Measurements from ENCODE around the gene TRPM2. TPM values are rescaled to one million over a fixed set of nuclear protein-coding genes. Genes with fewer than 3 reads are reported as not detected.
A peak's percentile ranks its signal among the peaks of the same experiment; 100 is the strongest.

Gene TRPM2
- total RNA-seq, 4 donors from 2014 or later, result 1.1 to 27.2 (median 3.3) TPM

DNA sequence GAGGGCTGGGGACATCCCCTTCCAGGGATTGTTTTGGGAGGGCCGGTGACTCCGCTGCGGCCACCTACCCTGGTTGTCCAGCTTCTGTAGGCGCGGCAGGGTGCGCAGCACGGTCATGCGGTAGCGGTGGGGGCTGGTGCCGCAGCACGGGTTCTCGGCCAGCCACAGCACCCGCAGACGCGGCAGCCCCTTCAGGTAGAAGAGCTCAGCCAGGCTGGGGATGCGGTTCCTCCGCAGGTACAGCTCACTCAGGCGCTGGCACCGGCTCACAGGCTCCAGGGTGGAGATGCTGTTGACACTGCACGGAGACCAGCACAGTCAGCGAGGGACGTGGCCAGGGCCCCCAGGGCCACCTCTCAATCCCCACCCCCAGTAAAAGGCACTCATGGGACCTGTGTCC is 20.5 kb upstream of the TRPM2 start:
- Histone ChIP-seq H3K9me3 (no peaks in the 10 kb centered on the region), H3K36me3 (peaks cover 0 to 26% (median 0%) of the 10 kb centered on the region in 3 donors), H3K4me3 (no peak overlapping the region), H3K4me1 (peaks cover 0 to 7% (median 0%) of the 10 kb centered on the region in 4 donors), H3K27me3 (no peaks in the 10 kb centered on the region), H3K27ac (no peak overlapping the region)
- no peak for DNase-seq
- TF ChIP-seq POLR2A (IDR thresholded peaks at IDR 0.05) (no peak), CTCF (IDR thresholded peaks at IDR 0.05) (no peak)

GRCh38 chr21:44333509-44334328 is 19.7 kb upstream of the TRPM2 start:
- peaks cover 0 to 9% (median 0%) of the 10 kb centered on the region in 4 donors for H3K4me1 ChIP-seq
- no peak for DNase-seq
- H3K27ac ChIP-seq, result no peak overlapping the region
- TF ChIP-seq POLR2A (IDR thresholded peaks at IDR 0.05), result no peak
- TF ChIP-seq CTCF (IDR thresholded peaks at IDR 0.05), result no peak
- no peaks in the 10 kb centered on the region for H3K9me3 ChIP-seq
- H3K36me3 ChIP-seq, result peaks cover 0 to 26% (median 0%) of the 10 kb centered on the region in 3 donors
- H3K27me3 ChIP-seq, result no peaks in the 10 kb centered on the region
- H3K4me3 ChIP-seq, result no peak overlapping the region

DNA sequence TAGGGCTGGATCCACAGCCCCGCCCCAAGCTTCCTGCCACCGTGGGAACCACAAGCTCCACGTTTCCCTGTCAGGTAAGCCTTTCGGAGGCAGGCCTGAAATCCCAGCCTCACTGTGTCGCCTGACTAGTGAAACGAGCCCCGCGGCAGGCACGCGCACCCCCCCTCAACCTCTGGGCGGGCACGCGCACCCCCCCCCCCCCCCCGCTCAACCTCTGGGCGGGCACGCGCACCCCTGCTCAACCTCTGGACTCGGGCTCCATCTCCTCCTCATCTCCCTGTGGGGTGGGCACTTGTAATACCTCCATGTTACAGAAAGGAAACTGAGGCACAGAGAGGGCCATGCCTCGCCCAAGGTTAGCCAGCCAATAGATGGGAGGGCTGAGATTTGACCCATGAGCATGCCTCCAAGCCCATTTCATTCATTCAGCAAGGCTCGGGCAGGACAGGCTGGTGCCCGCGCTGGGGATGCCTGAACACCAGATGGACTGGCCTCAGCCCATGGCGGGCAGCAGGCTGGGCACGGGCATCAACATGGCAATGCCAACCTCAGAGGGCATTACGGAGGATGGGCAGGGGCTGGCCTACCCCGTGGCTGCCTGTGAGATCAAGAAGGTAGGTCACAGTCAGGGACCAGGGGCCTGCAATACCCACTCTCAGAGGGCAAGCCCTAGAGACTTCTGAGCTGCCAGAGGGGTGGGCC is 18.9 kb upstream of the TRPM2 start:
- TF ChIP-seq CTCF (IDR thresholded peaks at IDR 0.05), result no peak
- TF ChIP-seq POLR2A (IDR thresholded peaks at IDR 0.05), result no peak
- Histone ChIP-seq H3K4me3 (no peak overlapping the region), H3K9me3 (no peaks in the 10 kb centered on the region), H3K4me1 (peaks cover 0 to 9% (median 0%) of the 10 kb centered on the region in 4 donors), H3K27me3 (no peaks in the 10 kb centered on the region), H3K36me3 (peaks cover 0 to 26% (median 0%) of the 10 kb centered on the region in 3 donors), H3K27ac (no peak overlapping the region)
- DNase-seq, result no peak

DNA sequence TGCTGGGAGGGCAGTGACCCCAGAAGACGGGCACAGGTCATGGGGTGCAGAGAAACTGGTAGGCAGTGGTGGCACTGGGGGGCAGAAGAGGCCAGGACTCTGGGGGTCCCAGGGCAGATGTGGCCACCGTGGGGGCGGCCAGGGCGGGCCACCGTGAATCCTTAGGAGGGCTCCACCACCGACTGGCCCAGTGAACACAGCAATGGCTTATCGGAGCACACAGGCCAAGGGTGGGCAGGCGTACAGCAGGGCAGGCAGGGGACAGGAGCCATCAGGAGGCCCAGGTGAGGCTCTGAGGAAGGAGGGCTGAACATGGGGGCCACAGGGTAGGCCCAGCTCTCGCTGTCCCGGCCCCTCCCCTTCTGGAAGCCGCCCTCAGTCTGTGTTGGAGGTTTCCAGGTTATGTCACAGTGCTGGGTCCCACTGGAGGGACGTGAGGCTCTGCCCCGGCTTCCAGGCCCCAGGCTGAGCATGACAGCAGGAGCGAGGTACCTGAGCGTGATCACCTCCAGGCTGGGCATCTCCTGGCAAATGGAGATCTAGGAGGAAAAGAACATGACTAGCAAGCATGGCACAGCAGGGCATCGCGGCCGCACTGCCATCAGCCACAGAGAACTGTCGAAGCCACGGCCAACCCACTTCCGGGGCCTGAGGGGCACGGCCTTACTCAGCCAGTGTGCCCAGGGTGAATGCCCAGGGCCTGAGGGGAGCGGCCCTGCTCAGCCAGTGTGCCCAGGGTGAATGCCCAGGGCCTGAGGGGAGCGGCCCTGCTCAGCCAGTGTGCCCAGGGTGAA is 18.0 kb upstream of the TRPM2 start:
- no peaks in the 10 kb centered on the region for H3K9me3 ChIP-seq
- no peak overlapping the region for H3K4me3 ChIP-seq
- peaks cover 0 to 14% (median 2%) of the 10 kb centered on the region in 4 donors for H3K4me1 ChIP-seq
- H3K36me3 ChIP-seq, result peaks cover 0 to 26% (median 0%) of the 10 kb centered on the region in 3 donors
- no peak for DNase-seq
- H3K27ac ChIP-seq, result no peak overlapping the region
- TF ChIP-seq CTCF (IDR thresholded peaks at IDR 0.05) (no peak), POLR2A (IDR thresholded peaks at IDR 0.05) (no peak)
- no peaks in the 10 kb centered on the region for H3K27me3 ChIP-seq

GRCh38 chr21:44337449-44337848 is 16.0 kb upstream of the TRPM2 start:
- Histone ChIP-seq H3K4me1 (peaks cover 0 to 14% (median 2%) of the 10 kb centered on the region in 4 donors), H3K9me3 (no peaks in the 10 kb centered on the region), H3K36me3 (peaks cover 0 to 16% (median 0%) of the 10 kb centered on the region in 3 donors), H3K27me3 (no peaks in the 10 kb centered on the region), H3K27ac (peak overlapping the region in 1 of 4 donors; percentile 99), H3K4me3 (no peak overlapping the region)
- no peak for TF ChIP-seq POLR2A (IDR thresholded peaks at IDR 0.05)
- no peak for TF ChIP-seq CTCF (IDR thresholded peaks at IDR 0.05)
- no peak for DNase-seq

Data from Peyer's patch (tissue), 4 donors.